Measurements from ENCODE around the gene CYP2J2. TPM values are rescaled to one million over a fixed set of nuclear protein-coding genes. Genes with fewer than 3 reads are reported as not detected.
"Not testable (repeated sequence)": the region's sequence is repeated elsewhere in the genome, so short reads cannot be mapped to it uniquely, and the experiment has no call there.

CYP2J2 gene
- total RNA-seq, 1 donor from 2014 or later = not detected

GRCh38 chr1:59857679-59858354 is 68.8 kb downstream of the CYP2J2 start:
- no peak for DNase-seq

- DNase-seq = no peak
Observed at GRCh38 chr1:59856725-59857338, 69.7 kb downstream of the CYP2J2 start.

GRCh38 chr1:59855297-59855696 is 71.3 kb downstream of the CYP2J2 start:
- not testable (repeated sequence) for DNase-seq

GRCh38 chr1:59852117-59852516 is 74.5 kb downstream of the CYP2J2 start:
- DNase-seq = no peak

GRCh38 chr1:59846895-59847282 is 79.7 kb downstream of the CYP2J2 start:
- DNase-seq = no peak

GRCh38 chr1:59846209-59846894 is 80.2 kb downstream of the CYP2J2 start:
- no peak for DNase-seq

- no peak for DNase-seq
Observed at GRCh38 chr1:59845091-59845490, 81.5 kb downstream of the CYP2J2 start.

Other genes with a start within 250 kb of the CYP2J2 start
- gene HOOK1, start 111.8 kb downstream of the CYP2J2 start, total RNA-seq = 0.14 and 1.0 TPM in 2 replicates
- not detected in 2 replicates for gene C1orf87, start 147.0 kb upstream of the CYP2J2 start, total RNA-seq